ENCODE data around the gene C11orf98.
"Not testable (repeated sequence)": the region's sequence is repeated elsewhere in the genome, so short reads cannot be mapped to it uniquely, and the experiment has no call there.

The C11orf98 gene
- total RNA-seq: 0.05 to 0.19 (median 0.14) reads per million in 3 experiments

DNA sequence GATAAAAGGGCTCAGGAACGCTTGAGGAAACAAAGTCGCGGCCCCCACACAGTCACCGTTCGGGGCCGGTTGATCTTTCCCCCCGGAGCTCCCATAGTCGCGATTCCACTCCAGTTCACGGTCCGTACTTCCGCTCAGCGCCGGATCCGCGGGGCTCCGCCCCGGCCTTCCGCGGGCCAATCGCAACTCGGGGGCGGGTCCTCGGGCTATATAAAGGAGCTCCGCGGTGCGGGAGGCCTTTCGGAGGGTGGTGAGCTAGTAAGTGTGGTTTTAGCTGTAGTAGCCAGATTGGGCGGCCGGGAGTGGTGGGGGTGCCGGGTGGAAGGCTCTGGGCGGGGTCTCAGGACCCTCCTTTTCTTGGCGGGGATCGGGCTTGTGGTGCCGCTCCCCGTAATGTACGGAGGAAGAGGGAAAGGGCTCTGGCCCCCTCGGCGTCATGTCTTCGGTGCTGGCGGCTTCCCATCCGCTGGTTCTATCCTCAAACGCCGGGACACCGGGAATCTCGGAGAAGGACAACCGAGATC lies at the start of gene C11orf98, which contains the start of gene CSKMT:
TSS of gene C11orf98 (minus strand) at position 136 of the 524 bp plus-strand sequence. CDS start at position 95, 41 bp downstream.
TSS of gene CSKMT (plus strand) at position 238 of the 524 bp plus-strand sequence. CDS start 568 bp downstream, outside the sequence.
- DNase-seq: peak; percentile 94

- no peak for DNase-seq
Observed at GRCh38 chr11:62713343-62713742, 48.3 kb upstream of the C11orf98 start.

DNA sequence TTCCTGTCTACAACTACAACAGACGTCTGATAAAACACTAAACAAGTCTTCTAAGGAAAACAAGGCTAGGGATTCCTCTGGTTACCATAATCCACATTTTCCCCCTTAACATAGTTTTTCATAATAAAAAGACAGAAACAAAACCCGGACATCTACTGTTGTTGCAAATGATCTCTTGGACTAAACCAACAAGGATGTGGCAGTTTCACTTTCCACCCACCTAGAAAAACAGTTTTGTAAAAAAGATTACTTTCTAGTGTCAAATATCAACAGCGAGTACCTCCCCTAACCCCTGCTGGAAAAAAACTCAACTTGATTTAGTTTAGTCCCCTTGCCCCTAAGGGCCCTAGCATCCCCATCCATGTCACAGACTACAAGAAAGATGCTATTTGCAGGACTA lies 47.9 kb upstream of the C11orf98 start:
- DNase-seq: no peak

DNA sequence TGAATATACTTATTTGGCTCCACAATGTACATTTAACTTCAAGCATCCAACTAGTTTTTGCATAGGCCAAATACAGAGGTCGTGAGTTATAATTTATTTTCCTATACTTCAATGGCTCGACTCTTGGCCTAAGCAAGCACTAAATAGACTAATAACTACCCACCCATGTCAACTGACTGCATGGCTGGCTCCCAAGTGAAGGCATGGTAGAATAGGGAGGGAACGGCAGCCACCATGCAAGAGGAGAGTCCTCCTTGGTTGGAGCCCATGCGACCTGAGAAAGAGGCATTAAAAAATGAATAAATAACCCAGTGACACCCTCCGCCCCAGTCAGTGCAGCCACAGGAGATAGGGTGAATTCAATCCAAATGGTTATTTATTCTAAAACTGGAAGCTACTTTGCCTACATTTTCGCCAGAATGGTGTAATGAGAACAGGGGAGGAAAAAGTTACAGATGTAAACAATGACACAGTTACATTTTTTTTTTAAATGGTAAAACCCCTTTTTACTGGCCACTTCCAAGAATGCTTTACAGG lies 47.3 kb upstream of the C11orf98 start:
- no peak for DNase-seq

DNA sequence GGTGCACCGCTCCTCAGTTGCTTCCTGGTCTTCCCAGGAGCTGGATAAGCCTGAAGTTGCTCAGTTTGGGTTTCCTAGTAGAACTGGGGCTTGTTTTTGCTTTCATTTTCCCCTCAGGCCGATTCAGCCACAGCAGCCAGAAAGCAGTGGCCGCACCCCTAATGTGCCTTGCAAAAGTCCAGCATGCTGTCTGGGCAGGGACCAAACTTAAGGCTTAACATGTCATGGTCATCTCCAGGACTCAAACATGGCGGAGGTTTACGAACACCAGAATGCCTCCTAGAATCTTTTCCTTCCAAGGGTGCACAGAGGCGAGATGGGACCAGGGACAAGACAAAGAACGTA lies 45.0 kb upstream of the C11orf98 start:
- DNase-seq: no peak

DNA sequence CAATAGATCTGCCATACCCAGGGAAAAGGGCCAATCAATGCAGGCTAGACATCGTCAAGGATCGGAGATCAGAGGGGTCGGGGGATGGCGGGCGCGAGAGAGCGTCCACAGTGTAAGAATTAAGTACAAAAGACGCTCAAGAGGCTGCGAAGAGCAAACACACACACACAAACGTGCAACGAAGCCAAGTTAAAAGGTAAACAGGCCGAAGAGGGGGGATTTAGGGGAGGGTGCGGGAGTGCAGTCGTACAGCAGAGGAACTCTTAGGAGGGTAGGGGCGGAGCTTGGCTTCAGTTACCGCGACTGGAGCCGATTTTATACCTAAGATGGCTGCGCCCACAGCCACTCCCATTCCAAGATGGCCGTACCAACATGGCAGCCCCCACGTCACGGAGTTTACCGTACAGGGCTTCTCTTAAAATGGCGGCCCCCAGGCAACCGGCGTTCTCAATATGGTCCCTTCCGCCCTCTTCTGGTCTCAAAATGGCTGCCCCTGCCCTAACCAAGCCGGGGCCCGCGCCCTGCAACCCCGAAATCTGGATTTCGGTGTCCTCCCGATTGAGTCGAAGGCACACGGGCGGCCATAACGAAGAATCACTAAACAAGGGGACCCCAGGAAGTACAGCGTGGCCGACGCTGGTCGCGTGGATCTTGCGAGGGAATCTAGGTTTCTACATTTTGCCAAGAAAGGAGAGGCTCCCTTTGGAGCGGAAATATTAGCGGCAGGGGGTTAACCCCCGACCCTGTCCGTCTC lies 44.4 kb upstream of the C11orf98 start:
- peak; percentile 97 for DNase-seq

- no peak for DNase-seq
Observed at GRCh38 chr11:62708793-62709192, 43.8 kb upstream of the C11orf98 start.

GRCh38 chr11:62708392-62708791 lies 43.4 kb upstream of the C11orf98 start:
- DNase-seq: no peak

GRCh38 chr11:62707277-62707861 lies 42.4 kb upstream of the C11orf98 start, which contains the start of the genes BSCL2 and GNG3:
BSCL2 (minus strand) TSS chr11:62707424; CDS start chr11:62707195, 229 bp downstream.
GNG3 (plus strand) TSS chr11:62707676; CDS start chr11:62708296, 620 bp downstream.
- no peak for DNase-seq

DNA sequence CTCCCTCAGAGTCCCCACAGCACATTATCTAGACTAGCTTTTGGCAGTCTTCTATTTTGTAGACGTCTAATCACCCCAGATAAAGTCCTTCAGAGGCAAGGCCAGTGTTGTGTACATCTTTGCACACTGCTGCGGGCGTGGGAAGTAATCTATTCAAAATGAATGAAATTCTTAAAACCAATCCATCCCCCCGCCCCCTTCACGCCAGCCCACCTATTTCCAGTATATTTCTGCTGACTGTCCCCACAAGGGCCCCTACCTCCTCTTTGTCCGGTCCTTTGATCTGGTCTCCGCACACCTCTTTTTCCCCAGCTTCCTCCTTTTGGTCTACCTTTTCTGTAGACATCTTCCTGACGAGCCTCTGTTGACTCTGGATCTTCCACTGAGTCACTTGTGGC lies 41.8 kb upstream of the C11orf98 start:
- no peak for DNase-seq

DNA sequence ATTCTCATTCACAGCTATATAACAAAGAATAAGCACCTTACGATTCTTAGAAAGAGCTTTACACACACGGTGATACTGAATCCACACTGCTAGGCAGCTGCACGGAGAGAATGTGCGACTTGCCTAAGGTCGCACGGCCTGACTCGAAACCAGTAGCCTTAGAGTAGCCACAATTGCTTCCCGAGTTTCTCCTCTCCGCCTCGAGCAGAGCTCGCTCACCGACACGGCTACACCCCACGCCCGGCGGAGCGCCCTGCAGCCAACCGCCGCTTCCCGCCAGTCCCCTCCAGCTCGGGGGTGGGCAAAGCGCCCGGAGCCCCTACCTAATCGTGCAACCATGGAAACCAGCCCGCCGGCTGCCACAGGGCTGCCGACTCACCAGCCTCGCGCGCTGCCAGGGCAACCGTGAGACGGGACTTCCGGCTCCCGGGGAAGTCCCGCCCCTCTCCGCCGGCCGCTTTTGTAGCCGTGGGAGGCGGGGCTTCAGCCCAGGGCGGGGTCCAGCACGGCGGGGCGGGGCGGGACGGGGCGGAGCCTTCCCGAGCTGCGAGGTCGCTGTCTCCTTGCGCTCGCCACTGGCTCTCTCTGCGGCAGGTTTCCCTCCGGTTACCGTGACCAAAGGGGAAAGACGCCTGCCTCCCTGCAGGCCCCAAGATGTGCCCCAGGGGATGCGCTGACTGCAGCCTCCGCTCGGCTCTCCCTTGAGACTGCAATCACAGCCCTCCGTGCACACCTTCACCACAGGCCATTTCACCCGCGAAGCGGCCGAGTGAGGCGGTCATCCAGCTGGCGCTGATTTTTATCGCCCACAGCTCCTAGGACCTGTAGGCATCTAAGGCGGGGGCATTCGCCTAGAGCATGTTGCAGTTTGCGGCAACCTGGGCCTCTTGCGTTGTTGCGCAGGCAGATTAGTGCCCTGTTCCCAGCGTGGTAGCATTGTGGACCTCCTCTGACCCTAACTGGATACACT lies 41.2 kb upstream of the C11orf98 start:
- DNase-seq: peak; percentile 91

- DNase-seq: no peak
Observed at GRCh38 chr11:62705413-62705812, 40.4 kb upstream of the C11orf98 start.

DNA sequence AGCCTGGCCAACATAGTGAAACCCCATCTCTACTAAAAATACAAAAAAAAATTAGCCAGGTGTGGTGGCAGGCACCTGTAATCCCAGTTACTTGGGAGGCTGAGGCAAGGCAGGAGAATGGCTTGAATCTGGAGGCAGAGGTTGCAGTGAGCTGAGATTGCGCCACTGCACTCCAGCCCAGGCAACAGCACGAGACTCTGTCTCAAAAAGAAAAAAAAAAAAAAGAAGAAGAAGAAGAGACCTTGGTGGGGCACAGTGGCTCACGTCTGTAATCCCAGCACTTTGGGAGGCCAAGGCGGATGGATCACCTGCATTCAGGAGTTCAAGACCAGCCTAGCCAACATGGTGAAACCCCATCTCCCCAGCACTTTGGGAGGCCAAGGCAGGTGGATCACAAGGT lies 38.9 kb upstream of the C11orf98 start:
- not testable (repeated sequence) for DNase-seq

DNA sequence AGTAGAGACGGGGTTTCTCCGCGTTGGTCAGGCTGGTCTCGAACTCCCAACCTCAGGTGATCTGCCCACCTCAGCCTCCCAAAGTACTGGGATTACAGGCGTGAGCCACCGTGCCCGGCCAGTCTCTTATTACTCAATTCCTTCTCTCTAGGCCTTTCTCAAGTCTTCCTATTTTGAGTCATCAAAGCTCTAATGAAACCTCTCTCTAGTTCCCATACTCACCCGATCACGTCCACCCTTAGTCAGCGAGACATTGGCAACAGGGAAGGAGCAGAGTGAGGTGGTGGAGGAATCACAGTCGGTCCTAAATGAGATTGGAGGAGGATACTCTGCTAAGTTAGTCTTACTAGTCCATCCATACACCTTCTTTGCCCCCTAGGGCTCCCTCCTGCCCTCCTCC lies 37.2 kb upstream of the C11orf98 start:
- no peak for DNase-seq

- peak; percentile 68 for DNase-seq
Observed at GRCh38 chr11:62694455-62695167, 29.6 kb upstream of the C11orf98 start.

GRCh38 chr11:62693624-62694023 lies 28.6 kb upstream of the C11orf98 start:
- not testable (repeated sequence) for DNase-seq

GRCh38 chr11:62689421-62690183 lies 24.6 kb upstream of the C11orf98 start, which contains the start of gene LRRN4CL:
LRRN4CL (minus strand) TSS chr11:62689530; CDS start chr11:62688508, 1,022 bp downstream.
- no peak for DNase-seq

GRCh38 chr11:62688491-62688890 lies 23.5 kb upstream of the C11orf98 start:
- DNase-seq: no peak

DNA sequence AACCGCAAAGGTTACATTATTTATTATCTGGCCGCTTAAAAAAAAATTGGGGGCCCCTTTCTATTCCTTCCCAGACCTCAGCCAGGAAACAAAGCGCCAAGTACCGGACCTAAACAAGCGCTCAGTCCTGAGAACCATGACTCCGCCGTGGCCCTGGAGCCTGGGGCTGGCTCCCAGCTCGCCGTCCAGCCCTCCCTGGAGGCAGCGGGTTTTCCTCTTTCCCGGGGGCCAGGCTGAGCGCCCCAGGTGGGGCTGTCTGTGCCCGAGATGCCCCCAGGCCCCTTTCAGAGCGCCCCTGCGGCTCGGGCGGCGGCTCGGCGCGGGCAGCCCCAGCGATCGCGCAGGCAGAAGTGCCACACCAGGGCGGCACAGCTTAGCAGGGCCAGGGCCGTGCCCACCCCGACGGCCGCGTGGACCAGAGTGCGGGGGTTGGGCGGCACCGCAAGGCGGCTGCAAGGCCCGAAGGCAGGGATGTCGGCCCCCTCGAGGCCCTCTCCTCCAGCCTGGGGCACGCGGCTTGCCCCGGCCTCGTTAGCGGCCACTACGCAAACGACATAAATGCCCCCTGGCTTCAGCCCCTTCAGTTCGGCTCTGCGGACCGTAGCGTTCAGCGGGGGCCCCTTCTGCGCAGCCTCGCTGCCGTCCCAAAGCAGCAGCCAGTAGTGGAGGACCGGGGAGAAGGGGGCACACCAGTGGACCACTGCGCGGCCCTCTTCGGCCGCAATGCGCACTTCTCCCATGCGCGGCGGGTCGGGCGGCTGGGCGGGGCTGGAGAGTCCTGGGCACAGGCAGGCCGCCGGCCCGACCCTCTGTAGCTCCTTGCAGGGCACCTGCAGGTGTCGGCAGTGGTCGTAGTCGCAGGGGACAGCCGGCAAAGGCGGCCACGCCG lies 22.7 kb upstream of the C11orf98 start:
- no peak for DNase-seq

DNA sequence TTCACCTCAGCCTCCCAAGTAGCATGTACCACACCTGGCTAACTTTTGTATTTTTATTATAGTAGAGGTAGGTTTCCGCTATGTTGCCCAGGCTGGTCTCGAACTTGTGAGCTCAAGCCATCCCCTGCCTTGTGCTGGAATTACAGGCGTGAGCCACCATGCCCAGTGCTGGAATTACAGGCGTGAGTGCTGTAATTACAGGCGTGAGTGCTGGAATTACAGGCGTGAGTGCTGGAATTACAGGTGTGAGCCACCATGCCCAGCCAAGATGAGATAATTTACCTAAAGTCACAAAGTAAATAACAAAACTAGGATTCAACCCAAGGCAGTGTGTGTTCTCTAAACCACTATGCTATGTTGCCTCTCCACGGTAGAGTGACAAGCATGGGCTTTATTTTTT lies 17.5 kb upstream of the C11orf98 start:
- no peak for DNase-seq

Data from central memory CD4-positive, alpha-beta T cell (primary cell).